HTERT RPE-1 (cell line): ENCODE results near the gene SFI1.
"Not testable (repeated sequence)": the region's sequence is repeated elsewhere in the genome, so short reads cannot be mapped to it uniquely, and the experiment has no call there.

Experiments
- in situ Hi-C: fragments of 300-500 bp; cut with MboI; formaldehyde crosslinking; loops from 4 replicates; pipeline ENCODE4 v1.14.3; 2020; ENCODE audit warnings: low sequenced_read_pairs

SFI1 gene, protein sequence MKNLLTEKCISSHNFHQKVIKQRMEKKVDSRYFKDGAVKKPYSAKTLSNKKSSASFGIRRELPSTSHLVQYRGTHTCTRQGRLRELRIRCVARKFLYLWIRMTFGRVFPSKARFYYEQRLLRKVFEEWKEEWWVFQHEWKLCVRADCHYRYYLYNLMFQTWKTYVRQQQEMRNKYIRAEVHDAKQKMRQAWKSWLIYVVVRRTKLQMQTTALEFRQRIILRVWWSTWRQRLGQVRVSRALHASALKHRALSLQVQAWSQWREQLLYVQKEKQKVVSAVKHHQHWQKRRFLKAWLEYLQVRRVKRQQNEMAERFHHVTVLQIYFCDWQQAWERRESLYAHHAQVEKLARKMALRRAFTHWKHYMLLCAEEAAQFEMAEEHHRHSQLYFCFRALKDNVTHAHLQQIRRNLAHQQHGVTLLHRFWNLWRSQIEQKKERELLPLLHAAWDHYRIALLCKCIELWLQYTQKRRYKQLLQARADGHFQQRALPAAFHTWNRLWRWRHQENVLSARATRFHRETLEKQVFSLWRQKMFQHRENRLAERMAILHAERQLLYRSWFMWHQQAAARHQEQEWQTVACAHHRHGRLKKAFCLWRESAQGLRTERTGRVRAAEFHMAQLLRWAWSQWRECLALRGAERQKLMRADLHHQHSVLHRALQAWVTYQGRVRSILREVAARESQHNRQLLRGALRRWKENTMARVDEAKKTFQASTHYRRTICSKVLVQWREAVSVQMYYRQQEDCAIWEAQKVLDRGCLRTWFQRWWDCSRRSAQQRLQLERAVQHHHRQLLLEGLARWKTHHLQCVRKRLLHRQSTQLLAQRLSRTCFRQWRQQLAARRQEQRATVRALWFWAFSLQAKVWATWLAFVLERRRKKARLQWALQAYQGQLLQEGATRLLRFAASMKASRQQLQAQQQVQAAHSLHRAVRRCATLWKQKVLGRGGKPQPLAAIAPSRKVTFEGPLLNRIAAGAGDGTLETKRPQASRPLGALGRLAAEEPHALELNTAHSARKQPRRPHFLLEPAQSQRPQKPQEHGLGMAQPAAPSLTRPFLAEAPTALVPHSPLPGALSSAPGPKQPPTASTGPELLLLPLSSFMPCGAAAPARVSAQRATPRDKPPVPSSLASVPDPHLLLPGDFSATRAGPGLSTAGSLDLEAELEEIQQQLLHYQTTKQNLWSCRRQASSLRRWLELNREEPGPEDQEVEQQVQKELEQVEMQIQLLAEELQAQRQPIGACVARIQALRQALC

GRCh38 chr22:31496007-31496734 lies at the start of gene SFI1:
Gene SFI1, plus strand, starts transcription at chr22:31496536. Its CDS starts 11,749 bp downstream, at chr22:31508285.
- in situ Hi-C loops = no loop called here

DNA sequence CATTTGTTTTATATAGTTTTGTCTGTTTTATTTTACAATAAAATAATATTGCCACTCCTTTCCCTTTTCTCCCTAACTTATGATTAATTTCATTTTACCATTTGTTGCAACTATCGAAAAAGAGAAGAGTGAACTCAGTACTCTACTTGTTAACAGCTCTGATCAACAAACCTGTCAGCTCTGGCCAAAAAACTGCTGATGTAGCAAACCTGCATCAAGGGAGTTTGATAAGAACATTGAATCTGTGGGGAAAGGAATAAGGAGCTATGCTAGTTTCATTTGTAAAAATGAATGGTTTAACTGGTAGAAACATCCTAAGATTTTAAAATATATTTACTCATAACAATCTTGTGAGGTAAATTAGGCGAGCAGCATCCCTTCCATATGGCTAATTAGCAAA lies 49.6 kb upstream of the SFI1 start:
- in situ Hi-C loops = no loop called here

DNA sequence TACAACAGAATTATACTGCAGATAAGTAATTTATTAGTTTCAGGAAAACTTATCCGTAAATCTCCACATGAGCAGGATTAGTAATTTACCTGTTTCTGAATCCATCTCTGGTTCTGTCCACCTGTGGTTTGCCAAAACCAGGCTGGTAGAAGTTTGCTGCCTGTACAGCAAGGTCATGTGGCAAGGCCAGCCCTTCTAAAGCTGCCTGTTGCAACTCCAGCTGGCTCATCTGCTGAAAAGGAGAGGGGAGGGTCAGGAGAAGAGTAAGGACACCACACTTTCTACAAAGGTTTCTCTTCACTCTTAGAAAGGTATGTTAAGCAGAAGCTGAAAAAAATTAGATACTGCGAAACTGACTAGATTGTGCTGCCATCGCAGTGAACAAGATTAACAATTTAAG lies 49.0 kb upstream of the SFI1 start:
- in situ Hi-C loops = no loop called here

DNA sequence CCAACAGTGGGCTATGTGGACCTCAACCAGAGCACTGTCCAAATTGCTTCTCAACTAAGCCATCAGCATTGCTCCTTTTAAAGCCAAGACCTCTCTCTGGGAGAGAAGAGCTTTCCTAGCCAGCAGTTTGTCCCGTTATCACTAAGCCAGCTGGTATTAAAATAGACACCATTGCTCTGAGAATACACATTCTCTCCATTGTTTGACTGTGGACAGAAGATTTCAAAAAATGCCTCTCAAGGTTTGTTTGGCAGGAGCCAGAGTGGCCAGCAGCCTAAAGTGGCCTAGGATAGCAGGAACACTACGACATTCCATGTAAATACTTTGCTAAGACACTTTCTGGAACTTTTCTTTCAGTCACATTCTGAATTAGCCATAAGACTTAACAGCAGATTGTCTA lies 48.0 kb upstream of the SFI1 start:
- in situ Hi-C loops = no loop called here

DNA sequence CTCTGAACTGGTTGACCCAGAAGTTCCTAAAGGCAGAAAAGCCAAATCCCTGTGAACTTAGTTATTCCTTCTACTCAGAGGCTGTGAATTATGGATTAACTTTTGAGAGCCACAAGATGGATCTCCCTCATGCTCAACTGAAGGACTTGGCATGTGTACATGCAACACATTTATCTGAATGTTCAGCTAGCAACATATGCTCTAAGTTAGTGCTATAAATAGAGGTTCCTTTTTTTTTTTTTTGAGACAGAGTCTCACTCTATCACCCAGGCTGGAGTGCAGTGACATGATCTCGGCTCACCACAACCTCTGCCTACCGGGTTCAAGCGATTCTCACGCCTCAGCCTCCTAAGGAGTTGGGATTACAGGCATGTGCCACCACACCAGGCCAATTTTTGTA lies 46.8 kb upstream of the SFI1 start:
- in situ Hi-C loops = no loop called here

DNA sequence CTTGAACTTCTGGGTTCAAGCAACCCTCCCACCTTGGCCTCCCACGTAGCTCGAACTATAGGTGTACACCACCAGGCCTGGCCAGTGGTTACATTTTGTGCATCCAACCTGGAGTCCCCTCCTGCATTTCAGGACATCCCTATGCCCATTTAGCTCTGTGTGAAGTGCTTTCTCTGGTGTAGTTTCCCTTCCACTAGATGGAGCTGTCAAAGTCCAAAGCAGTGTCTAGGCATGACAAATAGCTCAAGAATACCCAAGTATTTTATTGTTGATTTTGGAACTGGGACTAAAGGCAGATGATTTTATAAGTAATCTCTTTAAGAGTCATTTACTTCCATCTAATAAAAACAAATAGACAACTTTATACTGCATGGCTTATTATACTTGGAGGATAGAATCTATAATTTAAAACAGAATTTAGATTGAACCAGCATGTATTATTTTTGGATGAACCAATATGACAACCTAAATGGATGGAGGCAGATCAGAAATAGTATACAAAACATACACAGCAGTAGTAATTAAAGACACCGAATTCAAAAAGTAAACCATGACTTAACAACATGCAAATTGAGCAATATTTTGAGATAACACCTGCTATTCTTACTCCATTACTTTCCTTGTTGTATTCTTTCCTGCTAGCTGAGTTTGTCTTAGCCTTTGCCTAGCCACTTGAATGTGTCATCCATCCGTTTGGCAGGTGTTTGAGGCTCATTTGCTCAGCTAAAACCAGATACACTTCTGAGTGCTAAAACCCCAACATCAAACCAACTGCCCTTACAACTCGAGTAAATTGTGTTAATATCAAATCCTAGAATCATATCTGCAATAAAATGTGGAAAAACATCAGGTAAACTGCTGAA lies 44.4 kb upstream of the SFI1 start:
- in situ Hi-C loops = no loop called here

DNA sequence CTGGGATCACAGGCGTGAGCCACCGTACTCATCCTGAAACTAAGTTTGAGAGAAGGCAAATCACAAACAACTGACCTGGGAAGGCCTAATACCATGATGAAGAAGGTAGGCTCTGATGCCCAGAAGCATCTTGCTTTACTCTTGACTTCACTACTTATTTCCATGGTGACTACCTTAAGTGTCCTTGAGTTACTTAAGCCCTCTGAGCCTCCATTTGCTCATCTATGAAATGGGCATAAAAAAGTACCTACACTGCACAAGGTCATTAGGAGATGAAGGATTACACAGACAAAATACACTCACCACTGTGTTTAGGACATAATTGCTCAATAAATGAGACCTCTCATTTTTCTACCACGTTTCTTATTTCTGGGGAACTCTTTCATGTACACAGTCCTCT lies 34.6 kb upstream of the SFI1 start:
- in situ Hi-C loops = no loop called here

GRCh38 chr22:31465307-31465706 lies 31.0 kb upstream of the SFI1 start:
- in situ Hi-C loops = no loop called here

DNA sequence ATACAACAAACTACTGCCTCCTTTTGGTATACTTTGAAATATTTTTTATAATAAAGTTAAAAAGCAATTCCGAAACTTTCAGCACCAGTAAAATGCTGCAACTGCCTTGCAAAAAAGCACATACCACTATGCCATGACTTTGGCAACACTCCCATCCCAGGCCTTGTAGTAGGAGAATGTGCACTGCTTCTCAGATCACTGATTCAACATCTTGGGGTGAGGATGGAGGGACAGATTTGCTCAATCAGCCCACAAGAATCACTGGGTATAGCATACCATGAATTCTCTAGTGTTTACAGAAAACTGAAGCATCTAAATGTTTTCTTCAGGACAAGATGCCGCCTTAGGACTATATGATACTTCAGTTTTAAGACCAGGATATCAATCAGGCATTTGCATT lies 21.6 kb upstream of the SFI1 start:
- in situ Hi-C loops = no loop called here

GRCh38 chr22:31475800-31476199 lies 20.5 kb upstream of the SFI1 start:
- in situ Hi-C loops = no loop called here

GRCh38 chr22:31477329-31477728 lies 19.0 kb upstream of the SFI1 start:
- in situ Hi-C loops = no loop called here

GRCh38 chr22:31481129-31481528 lies 15.2 kb upstream of the SFI1 start:
- in situ Hi-C loops = no loop called here

GRCh38 chr22:31482470-31482869 lies 13.9 kb upstream of the SFI1 start:
- in situ Hi-C loops = not testable (repeated sequence)

- in situ Hi-C loops = not testable (repeated sequence)
Observed at GRCh38 chr22:31486369-31486768, 10.0 kb upstream of the SFI1 start.

- in situ Hi-C loops = no loop called here
Observed at GRCh38 chr22:31486951-31487350, 9.4 kb upstream of the SFI1 start.

DNA sequence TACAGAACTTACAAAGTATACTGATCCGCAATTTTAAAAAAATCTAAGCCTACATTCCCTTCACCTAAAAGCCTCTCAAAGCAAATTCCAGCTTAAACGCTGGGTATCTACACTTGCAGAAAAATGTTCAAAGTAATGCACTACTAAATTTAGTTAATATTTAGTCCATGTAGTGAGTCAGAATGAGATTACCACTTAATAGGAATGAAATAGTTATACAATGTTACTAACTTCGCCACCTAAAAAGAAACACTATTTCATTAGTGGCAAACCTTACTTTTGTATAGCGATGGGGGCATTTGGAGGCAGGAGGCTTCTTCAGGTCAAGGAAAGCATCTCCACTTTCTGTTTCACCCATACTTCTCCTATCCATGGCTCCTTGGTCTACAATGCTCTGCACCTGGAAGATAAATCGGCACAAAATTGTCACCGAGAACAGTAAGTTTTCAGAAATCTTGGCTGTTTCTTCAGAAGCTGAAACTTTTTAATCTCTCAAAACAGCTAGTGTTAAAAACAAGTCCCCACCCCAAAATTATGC lies 7.9 kb upstream of the SFI1 start:
- in situ Hi-C loops = no loop called here

- in situ Hi-C loops = no loop called here
Observed at GRCh38 chr22:31488988-31489617, 7.2 kb upstream of the SFI1 start.

GRCh38 chr22:31489632-31490495 lies 6.5 kb upstream of the SFI1 start, which contains the start of gene EIF4ENIF1:
Gene EIF4ENIF1, minus strand, starts transcription at chr22:31489842. Its CDS starts 1,124 bp downstream, at chr22:31488718.
- in situ Hi-C loops = no loop called here
